ENCODE measurements around the gene ARNT2.

DNA sequence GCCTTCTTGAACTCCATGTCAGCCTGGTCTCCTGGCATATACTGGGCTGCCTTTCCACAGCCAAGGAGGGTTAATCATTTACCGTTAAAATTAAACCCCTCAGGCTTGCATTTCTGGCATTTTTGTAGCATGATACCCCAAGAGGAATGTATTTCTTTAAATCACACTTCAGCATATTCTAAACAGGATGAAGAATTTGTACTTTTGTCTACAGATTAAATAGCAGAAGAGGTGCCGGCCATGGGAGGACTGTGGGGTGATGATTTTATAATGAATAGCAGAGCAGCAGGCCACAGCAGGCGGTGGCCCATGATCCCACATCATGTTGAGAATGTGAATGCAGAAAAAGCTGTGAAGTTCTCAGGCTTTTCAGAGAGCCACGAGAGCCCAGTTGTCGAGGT lies 90.2 kb downstream of the ARNT2 start:
- TF ChIP-seq EZH2phosphoT487 (IDR thresholded peaks at IDR 0.05; ENCODE audit: borderline replicate concordance, low read depth, low read length), result no peak
- TF ChIP-seq, protein P1, sequence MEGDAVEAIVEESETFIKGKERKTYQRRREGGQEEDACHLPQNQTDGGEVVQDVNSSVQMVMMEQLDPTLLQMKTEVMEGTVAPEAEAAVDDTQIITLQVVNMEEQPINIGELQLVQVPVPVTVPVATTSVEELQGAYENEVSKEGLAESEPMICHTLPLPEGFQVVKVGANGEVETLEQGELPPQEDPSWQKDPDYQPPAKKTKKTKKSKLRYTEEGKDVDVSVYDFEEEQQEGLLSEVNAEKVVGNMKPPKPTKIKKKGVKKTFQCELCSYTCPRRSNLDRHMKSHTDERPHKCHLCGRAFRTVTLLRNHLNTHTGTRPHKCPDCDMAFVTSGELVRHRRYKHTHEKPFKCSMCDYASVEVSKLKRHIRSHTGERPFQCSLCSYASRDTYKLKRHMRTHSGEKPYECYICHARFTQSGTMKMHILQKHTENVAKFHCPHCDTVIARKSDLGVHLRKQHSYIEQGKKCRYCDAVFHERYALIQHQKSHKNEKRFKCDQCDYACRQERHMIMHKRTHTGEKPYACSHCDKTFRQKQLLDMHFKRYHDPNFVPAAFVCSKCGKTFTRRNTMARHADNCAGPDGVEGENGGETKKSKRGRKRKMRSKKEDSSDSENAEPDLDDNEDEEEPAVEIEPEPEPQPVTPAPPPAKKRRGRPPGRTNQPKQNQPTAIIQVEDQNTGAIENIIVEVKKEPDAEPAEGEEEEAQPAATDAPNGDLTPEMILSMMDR (conservative IDR thresholded peaks at IDR 0.05; ENCODE audit: low read length), result no peak

Data from OCI-LY7 (cell line).